ELR (cell line): ENCODE results near the gene CLMN.
"Not testable (repeated sequence)": the region's sequence is repeated elsewhere in the genome, so short reads cannot be mapped to it uniquely, and the experiment has no call there.

ENCODE experiments used
- DNase-seq: peaks from one replicate; pipeline ENCODE4 v3.0.0-alpha.2; 2015; ENCODE audit warnings: low read depth

CLMN gene

GRCh38 chr14:95164506-95164905 is 155.2 kb downstream of the CLMN start:
- DNase-seq: peak; percentile 22

DNA sequence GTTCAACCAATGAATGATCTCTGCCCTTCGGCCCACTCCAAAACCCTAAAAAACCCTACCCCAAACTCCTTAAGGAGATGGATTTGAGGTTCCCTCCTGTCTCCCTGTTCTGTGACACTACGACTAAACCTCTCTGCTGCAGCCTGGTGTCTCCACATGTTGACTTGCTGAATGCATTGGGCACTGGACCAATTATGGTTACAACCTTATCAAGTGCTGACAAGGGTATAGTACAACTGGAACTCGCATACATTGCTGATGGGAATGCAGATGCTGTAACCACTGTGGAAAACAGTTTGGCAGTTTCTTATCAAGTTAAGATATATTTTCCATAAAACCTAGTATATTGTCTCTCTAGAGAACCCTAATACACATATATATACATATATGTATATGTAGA is 156.0 kb downstream of the CLMN start:
- DNase-seq: no peak

GRCh38 chr14:95163132-95163531 is 156.6 kb downstream of the CLMN start:
- DNase-seq: no peak

DNA sequence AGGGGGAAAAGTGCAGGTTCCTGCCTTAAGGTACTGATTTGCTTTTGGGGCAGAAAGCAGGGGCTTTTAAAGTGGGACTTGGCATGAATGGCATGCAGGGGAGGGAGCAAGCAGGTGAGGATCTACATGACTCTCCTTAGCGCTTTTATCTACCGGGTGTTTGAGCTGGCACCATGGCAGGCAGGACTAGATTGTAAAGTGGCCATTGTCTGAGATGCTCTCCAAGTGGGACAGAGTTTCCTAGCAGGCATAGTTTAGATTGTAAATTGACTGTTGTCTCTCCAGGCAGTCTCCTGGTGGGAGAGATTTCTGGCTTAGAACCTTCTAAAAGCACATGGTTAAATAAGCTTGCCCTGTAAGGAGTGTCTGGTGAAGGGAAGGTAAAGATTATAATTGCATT is 157.1 kb downstream of the CLMN start:
- no peak for DNase-seq

- DNase-seq: peak; percentile 95
Measured at GRCh38 chr14:95157327-95158189, 162.2 kb downstream of the CLMN start, which contains the start of gene DICER1. DICER1 (minus strand) TSS chr14:95157529; CDS start chr14:95133458, 24,071 bp downstream.

DNA sequence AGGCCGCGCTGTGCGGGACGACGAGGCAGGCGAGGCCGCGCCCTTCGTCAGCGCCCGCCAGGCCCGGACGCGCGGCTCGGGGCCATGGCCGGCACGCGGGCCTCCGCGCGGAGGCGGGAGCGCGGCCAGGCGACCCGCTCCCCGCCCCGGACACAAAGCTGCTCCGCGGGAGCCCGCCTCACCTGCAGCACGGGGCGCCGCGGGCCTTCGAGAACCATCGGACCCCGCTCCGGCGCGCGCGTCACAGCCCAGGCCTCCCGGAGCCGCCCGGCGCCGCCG is 162.7 kb downstream of the CLMN start:
- no peak for DNase-seq

DNA sequence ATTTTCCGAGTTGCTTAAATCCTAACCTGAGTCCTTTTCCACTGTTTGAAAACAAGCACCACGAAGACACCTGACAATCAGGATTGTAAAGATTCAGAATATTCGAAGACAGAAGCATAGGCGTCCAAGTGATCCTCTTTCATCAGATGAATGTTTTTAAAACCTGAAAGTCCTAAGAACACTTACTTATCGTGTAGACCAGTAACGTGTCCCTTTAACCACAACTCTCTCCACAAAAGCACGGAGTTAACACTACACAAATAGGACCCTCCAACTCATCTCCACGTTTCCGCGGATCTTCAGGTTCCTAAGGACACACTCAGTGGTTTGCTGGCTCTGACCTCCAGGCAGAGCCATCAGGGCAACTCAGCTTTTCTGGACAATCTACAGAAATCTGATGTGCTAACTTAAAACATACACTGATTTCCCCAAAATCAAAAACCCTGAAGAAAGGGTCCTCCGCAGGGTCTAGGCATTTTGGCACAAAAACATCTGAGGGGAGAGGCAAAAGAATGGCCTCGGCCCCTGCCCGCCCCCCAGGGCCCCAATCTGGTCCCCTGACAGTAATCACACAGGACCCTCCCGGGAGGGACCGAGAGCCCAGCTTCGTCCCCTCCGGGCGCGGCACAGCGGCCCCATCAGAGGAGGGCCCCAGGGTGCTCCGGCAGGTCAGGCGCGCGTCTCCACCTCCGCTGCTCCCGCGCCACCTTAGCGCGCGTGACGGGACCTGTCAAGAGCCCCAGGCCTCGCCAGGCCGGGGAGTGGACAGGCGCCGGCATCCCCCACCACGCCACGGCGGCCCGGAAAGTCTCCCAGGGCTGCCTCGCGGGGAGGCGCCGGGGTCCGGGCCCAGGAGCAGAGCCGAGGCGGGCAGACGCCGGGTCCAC is 163.3 kb downstream of the CLMN start:
- DNase-seq: peak; percentile 55

GRCh38 chr14:95155045-95155444 is 164.7 kb downstream of the CLMN start:
- DNase-seq: no peak

- DNase-seq: no peak
Measured at GRCh38 chr14:95153866-95154265, 165.8 kb downstream of the CLMN start.

GRCh38 chr14:95151561-95151960 is 168.1 kb downstream of the CLMN start:
- no peak for DNase-seq

DNA sequence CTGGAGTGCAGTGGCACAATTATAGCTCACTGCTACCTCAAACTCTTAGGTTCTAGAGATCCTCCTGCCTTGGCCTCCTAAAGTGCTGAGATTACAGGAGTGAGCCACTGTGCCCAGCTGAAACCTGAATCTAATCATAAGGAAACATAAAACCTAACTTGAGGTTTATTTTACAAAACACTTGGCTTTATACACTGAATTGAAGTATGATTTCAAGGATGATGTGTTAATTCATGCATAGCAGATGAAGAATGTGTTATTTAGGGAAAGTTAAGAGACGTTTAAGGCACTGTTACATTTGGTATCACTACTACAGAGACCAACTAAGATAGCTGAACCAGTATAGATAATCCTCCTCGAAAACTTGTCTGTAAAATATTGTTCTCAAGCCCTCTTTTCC is 168.8 kb downstream of the CLMN start:
- no peak for DNase-seq

DNA sequence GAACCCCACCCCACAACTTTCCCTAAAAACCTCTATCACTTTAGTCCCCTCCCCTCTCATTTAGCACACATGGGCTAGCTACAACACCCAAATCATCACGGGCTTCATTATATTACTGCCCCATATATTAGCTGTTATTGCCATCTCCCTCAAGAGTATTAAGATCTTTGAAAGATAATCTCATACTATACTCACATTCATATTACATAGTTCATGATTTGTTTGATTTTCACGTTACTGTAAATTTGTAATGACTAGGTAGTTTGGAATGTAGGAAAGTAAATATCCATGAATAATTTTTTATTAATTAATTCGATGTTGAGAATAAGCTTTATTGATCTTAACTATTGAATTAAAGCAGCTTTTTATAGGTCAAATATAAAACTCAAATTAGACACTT is 170.3 kb downstream of the CLMN start:
- DNase-seq: no peak

- DNase-seq: no peak
Measured at GRCh38 chr14:95147597-95147996, 172.1 kb downstream of the CLMN start.

GRCh38 chr14:95146079-95146771 is 173.5 kb downstream of the CLMN start:
- DNase-seq: no peak

DNA sequence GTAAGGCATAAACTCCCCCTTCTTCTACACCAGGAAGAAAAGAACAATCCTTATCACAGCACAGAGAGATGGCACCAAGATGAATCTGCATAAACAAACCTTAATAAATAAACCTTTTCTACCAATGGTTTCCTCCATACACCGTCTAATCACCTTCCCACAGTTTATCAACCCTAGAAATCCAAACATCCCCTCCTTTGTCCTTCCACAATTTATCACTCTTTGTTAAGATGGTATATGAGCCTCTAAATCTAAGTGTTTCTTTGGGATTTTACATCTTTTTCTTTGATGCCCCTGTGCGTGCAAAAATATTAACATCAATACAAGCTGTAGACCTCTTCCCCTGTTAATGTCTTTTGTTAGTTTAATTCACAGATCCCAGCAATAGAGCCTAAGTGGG is 174.9 kb downstream of the CLMN start:
- no peak for DNase-seq

- DNase-seq: no peak
Measured at GRCh38 chr14:95143808-95144620, 175.7 kb downstream of the CLMN start.

GRCh38 chr14:95142208-95142607 is 177.5 kb downstream of the CLMN start:
- DNase-seq: no peak

- DNase-seq: no peak
Measured at GRCh38 chr14:95141684-95142083, 178.0 kb downstream of the CLMN start.

- peak; percentile 38 for DNase-seq
Measured at GRCh38 chr14:95140060-95140858, 179.4 kb downstream of the CLMN start.

DNA sequence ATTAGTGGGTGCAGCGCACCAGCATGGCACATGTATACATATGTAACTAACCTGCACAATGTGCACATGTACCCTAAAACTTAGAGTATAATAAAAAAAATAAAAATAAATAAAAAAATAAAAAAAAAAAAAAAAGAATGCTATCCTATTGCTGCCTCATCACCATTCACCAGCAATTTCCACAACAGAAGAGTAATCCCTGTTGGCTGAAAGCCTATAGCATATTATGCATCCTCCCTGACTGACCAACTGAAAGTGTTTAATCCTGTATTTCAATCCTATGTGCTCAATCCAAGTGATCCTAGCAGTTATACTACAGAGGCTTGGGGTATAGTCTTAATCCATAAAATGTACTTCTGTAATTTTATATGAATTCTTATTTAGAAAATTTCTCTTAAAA is 180.8 kb downstream of the CLMN start:
- no peak for DNase-seq

DNA sequence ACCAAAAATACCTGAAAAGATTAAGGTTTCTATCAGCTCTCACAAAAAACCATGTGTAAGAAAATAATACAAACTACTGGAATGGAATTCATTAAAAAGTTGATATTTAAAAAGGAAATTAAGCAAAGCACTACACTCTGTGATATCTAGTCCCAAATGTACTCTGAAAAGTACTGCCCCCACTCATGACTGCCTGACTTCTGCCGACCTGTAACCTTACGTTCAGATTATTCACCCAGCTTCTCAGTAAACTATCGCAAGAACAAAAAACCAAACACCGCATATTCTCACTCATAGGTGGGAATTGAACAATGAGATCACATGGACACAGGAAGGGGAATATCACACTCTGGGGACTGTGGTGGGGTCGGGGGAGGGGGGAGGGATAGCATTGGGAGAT is 181.3 kb downstream of the CLMN start:
- DNase-seq: not testable (repeated sequence)
